EH (cell line): ENCODE results near the gene SH2D1B.

Source experiments
- DNase-seq: peaks from one replicate; pipeline ENCODE4 v3.0.0-alpha.2; 2015; ENCODE audit warnings: low read depth

The SH2D1B gene

DNA sequence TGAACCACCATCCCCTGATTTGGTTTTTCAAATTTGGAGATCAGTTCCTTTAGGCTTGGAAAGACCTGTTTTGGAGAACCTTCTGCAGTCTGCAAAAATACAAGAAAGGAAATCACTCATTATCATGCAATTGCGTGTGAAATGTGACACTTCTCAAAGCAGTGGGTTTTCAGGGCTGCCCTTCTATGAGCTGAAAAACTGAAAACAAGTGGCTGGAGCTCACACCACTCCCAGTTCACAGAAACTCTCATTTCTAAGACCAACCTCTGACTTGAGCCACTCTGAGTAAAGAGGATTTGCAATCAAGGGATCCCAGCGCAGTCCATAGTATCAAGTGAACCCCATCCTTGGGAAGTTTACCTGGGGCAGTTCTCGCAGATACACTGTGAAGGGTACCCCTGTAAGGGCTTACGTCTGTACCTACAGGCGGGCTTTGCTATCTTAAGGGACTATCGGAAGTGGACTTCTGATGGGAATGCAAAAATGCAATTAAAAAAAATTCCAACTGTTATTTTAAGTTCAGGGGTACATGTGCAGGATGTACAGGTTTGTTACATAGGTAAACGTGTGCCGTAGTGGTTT is 12.8 kb downstream of the SH2D1B start:
- no peak for DNase-seq

DNA sequence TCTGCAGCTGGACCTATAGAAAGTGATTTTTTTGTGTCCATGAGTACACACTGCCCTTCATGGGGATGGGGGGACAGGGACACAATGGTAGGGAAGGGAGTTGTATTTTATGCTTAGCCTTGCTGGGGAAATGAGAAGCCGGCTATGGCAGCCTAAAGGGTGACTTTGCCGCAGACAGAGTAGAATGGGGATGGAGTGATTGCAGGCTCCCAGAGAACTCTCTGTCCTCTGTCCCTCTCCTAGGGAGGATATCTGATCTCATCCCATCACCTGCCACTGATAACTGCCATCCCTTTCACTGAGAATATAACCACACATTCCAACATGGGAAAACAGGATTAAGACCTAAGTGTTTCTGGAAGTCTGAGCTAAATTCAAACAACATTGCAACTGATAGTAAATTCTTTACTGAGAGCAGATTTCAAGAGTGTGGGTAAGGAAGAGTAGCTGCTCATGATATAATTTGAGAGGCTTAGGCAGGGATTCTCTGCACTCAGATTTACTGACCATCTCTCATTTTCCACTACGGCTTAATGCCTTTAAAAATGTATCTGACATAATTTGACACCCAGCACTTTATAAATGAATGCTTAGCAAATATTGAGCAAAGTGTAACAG is 13.9 kb downstream of the SH2D1B start:
- no peak for DNase-seq

DNA sequence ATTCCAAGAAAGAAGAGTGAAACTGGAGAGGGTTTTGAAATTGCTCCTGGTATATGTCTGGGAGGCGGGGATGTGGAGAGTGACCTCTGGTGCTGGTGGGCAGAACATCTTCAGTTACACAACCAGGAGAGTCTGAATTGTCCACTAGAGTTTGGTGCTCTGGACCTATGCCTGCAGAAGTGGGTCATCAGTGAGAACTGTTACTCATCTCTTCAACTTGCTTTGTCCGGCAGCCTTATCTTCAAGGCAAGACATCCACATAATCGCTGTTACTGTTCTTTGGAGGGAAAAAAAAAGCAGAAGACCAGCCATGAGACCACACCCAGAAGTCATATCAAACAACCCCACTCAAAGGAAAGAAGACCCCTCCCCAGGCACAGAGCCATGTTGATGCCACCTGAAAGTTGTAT is 14.9 kb downstream of the SH2D1B start:
- DNase-seq, result no peak

DNA sequence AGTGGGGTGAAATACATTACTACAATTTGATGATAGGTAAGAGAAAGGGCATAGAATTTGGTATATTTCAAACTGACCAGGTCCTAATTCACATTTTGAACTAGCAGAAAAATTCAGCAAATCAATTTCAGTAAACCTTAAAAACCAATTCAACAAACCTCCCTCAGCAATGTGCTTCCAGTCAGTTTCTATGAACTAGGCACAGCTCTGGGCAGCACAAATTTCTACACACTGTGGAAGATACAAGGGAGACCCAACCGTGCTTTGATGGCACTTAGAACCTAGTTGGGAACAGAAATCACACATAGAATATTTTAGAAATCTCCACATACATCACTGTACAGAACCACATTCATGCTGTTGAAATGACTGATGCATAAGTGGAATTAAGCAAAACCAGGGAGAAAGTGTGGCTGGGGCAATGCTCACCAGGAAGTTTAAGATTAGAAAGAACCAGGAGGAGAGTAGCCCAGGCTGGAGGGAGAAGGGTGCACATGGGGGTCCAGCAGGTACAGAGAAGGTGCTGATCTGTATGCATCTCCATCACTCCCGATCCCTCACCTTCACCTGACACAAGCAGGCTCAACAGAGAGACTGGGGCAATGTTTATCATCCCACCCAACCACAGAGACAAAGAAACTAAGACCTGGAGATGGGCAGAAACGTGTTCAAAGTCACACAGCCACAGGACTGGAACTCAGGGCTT is 15.6 kb downstream of the SH2D1B start:
- no peak for DNase-seq

DNA sequence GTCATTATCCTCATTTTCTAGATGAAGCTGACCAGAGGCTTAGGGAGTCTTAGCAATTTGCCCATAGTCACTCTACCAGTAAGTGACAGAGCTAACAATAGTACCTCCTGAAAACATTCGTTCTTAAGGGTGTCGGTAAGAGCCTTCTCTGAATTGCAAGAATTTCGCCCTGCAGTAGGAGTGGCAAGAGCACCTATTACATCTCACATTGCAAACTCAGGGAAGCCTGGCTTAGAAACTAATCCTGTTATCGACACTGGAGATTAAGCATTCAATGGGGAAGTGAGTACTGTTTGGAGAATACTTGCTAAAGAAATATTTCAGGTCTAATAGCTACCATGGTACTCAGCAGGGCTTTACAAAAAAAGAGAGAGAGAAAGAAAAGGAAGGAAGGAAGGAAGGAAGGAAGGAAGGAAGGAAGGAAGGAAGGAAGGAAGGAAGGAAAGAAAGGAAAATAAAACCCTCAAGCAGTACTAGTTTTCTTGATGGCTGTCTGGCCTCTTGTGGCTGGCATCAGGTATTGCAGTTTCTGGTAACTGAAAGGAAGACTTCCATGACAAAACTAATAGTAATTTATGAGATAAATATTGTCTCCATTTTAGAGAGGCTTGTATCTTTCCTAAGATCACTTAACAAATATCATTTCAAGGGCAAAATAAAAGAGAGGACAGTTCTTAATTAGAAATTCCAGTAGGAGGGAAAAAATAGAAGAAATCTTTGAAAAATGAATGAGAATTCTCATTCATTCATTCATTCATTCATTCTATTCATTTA is 20.0 kb downstream of the SH2D1B start:
- peak; percentile 58 for DNase-seq

DNA sequence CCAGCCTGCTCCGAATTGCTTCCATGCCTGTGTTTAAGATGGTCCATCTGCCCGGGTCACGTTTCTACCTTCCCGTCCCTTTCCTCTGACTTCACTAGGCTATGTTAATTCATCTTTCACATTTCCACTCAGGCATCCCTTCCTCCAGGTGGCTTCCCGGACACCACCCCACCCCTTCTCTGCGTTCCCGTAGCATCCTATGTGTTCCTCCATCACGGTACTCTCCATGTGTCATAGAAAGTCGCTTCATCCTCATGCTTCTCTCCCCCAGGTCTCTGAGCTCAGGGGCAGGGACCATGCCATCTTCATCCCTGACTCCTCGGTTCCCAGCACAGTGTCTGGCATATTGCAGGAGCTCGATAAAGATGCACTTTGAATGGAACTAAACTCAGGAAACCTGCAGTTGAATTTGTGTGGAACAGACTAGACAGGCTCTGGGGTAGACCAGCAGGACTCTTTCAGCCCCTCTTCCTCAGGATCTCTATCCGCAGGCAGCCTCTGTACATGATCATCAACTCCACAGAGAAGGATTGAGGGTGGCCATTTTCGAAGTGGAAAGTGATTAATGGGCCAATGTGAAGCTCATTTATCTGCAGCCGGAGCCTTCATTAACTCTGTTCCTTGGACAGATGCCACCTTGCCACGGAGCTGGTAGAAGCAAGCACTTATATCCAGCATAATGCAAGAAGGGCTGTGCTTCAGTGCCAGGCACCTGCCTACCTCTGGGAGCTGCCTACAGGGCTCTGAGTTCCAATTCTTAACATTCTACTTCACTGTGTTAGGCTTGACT is 21.3 kb downstream of the SH2D1B start:
- DNase-seq, result no peak

DNA sequence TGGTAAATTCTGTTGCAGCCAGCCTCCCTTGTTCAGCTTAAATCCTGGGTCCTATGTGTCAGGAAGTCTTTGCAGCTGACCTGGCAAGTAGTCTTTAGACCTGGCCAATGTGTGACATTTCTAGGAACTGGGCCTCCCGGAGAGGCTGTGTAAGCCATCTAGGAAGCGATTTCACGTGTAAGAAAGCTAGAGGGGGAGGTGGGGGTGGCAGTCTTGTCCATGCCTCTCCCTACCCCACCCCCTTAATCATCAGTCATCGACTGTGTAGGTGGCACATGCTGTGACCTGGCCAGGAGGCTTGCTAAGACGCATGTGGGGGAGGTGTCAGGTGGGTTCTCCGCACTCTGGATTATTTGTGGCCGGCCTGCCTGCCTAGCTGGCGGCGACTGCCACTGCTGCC is 22.0 kb downstream of the SH2D1B start:
- no peak for DNase-seq

DNA sequence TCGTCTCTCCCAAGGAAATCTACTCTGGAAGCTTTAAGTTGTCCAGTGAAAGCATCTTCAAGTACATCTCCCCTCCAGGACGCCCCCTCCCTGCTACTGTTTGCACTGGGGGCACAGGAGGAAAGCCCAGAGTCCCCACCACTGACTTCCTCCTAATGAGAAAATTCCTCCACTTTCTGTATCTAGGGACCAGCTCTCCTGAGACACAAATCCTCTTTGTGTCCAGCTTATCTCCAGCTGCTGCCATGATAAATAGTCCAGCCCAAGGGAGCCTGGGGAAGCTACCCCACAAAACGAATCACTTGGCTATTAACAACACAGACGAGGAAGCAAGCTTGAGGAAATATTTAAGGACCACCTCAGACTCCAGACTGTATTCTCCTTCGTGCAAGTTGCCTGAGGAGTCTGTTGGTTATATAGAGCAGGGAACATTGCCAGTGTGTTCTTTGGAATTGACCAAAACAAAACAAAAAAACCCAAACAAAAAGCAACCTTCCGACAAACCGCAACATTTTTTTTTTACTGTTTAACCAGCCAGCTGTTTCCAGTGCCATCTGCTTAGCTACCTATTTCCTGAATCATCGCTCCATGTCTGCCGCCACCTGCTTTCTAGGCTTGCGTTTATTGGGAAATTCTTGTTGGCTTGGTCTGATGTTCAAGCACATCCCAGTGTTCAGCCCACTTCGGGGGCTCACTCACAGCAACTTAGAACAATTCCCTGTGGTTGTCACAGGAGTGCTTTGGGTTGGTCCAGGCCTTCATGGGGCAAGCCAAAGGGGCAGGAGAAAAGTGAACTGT is 22.7 kb downstream of the SH2D1B start:
- DNase-seq, result peak; percentile 62

DNA sequence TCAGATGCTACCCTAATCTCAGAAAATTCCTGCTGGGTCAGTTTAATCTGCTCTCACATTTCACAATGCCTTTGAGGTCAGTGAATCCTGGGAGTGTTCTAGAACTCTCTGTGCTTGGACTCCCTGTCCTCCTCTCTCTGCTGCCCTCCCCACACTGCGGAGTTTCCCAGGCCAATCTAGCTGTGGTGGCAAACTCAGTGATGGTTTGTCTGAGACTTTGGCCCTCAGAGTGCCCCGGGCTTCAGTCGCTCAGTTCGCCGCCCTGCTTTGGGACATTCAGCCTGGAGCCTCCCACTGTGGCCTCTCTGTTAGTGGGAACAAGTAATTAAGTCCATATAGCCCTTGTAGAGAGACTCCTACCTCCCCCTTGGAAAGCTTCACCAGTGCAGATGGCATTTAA is 23.3 kb downstream of the SH2D1B start:
- no peak for DNase-seq

DNA sequence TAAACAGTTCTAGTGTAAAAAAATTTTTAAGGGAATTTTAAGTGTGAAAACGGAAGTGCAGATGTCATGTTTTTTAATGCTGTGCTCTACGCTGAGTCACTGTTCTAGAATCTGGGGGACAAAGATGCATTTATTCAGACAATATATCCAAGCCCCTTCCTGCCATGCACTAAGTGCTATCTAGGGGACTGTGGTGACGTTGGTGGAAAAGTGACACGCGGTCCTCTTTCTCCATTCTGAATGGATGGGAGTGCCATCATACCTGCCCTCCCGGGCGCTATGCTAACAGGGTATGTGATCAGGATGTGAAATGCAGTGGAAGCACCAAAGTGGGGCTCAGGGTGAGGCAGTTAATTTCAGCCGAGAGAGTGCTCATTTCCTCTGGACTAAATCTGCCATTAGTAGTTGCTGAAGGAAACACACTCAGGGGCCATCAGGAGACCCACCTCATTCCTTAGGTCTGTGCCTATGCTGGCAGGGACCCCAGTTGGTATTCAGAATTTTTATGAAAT is 23.8 kb downstream of the SH2D1B start:
- DNase-seq, result no peak

DNA sequence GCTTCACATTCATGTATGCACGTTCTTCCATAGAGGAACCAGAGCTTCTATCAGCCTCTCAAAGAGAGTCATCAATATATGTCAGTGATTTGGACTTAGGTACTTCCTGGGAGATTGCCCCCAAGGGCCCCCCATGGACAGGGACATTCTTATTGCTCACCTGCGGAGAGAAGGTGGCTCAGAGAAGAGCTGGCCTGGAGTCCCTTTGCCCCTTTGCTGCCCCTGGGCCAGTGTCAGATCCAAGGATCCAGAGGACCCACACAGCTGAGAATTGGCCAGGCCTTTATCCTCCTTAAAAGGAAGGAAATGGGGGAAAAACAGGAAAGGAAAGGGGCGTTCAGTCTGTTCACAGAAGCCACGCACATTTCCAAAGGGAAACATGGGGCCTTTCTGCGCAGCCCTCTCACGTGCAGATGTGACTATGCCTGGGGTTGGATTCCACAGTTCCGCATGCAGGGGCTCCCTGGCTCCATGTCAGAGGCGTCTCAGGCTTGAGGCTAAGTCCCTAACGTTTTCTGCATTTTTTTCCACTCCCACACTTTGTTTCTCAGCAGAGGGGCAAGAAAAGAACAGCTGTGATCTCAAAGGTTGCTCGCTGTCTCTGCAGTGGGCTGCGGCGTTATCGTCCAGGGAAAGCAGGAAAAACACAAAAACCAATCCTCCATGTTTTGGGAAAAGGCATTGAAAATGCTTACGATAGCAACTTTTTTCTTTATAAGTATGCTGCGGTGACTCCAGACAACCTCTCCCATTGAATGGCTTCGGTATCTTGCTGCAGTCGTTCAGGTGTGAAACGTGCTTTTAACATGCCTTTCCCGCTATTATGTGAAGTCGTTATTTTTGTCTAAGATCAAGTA is 24.5 kb downstream of the SH2D1B start:
- DNase-seq, result no peak

DNA sequence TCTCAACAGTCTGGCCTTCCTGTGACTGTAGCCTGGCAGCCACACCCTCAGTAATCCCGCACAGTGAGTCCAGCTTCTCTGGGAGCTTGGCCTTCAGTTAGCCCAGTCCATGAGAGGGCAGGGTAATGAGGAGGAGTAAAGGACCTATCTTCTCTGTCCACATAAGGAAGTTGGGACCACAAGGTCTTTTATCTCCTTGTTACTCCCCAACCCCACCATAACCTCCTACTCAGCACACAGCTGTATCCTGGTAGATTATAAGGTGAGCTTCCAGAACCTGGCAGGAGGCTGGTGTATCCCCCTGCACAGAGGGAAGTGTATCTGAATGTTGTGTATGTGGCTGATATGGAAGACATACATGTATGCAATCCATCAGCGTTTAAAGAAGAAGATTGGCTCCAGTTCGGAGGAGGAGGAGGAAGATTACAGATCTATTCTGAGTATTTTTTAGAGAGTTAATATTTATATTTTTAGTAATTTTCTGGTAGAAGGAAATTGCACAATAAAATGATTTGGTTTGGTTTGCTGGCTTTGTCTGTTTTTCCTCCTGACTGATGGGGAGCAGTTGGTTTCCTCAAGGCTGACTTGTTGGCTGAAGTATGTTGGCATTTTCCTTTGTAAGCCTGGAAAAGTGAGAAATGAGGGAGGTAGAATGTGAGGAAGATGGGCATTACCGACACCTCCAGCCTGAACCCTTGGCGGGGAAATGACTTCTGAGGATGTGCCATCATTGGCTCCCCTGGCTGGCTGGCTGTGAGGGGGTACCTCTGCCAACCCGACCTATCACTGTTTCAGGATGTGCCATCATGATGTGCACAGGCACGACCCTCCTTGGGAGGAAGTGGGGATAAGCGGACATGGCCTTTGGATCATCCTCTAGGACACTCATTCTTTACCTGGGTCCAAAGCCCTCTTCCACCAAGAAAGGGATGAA is 25.4 kb downstream of the SH2D1B start:
- no peak for DNase-seq

DNA sequence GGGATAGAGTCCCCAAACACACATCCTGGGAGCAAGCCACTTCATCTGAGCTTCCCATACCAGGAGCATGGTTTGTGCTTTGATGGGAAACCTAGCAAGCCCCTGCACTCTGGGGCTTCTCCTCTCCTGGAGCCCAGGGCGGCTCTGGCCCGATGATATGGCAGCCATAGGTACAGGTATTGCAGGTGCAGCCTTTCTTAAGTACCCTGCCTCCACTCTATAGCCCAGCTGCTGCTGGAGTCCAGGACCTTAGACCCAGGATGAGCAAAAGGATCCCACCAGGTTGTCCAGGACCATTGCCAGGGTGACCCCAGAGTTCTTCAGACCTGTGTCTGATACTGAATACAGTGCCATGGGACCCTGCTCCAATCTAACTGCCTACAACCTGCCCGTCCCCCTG is 26.2 kb downstream of the SH2D1B start:
- no peak for DNase-seq

DNA sequence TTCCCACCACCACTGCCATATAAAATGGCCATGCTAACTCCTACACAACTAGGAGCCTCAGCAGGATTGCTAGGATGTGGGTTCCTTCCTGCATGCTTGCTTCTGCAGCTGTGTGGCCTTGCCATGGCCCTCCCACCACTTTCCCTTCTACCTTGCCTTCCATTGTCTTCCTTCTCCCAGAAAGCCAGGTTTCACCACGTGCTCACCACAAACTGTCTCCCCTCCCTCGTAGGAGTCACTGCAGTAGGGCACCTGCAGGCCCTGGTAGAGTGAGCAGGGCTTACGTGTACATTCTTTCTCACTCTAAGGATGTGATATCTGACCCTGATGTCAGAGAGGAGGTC is 26.7 kb downstream of the SH2D1B start:
- DNase-seq, result no peak

DNA sequence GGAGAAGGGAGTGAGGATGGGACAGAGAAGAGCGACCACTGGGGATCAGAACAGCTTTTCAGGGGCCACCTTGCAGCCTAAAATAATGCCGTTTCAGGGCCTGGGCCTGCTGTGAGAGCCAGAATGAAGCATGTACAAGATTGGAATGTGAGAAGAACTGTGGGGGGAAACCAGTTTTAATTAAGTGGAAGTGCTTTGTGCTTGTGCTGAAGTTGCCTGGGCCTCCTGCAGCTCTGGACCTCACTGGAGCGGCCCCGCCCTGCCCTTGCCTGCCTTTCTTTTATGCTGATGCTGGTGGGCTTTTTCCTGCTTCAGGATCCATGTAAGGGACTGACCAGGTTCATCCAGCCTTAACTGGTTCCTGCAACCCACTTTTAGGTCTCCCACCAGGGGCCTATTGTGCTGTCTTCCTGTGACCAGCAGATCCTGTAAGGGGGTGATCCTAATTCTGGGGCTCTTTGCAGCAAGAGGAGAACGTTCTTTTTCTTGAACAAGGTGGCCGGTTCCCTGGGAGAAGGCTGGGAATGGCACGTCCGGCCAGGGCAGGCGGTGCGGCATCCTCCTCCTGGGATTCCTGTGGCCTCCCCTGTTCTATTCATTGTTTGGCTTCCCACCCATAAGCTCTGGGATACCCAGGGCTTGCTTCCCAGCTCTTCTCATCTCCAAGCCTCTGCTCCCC is 27.2 kb downstream of the SH2D1B start:
- no peak for DNase-seq

DNA sequence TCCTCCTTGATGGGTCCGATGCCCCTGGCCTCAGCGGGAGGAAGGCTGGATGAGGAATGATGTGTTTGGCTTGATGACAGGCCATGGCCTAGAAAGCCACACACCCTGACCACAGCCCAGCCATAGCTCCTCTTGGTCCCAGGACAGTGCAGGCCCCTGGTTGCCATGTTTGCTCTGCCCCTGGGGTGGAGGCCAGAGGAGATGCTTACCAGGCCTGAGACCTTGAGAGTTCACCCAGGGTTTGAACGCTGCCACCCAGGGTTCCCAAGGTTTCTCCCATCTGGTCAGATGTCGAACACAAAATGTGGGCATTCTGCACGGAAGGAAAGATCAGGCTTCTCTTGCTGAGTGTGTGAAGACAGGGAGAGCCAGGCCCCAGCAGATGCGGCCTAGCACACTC is 27.8 kb downstream of the SH2D1B start:
- DNase-seq, result no peak

DNA sequence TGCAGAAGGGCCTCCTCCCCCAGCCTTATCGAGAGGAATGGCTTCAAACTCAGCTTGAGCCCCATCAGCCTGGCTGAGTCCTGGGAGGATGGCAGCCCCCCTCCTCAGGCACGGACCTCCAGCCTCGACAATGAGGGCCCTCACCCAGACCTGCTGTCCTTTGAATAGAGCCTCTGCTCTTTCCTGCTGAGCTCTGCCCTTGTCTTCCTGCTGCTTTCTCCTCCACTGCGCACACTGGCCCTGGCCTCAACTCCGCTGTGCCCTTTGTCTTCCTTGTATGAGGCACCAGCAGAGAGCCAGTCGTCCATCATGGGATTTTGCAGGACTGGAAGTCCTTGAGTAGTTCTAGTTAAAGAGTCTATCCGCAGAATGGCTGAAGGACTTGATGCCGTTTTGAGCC is 28.4 kb downstream of the SH2D1B start:
- no peak for DNase-seq

DNA sequence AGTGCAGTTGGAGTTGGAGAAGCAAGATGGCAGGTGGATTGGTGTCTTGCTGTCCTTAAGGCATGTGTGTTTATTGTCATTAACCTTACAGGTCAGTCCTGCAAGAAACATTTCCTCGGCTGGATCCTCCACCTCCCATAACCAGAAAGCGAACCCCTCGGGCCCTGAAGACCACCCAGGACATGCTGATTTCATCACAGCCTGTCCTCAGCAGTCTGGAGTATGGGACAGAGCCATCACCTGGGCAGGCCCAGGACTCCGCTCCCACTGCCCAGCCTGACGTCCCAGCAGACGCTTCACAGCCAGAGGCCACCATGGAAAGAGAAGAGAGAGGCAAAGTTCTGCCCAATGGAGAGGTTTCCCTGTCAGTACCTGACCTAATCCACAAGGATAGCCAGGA is 28.8 kb downstream of the SH2D1B start:
- DNase-seq, result no peak
